Activated T-helper 1 cell treated with anti-CD3 and anti-CD28 coated beads, Interleukin-12 subunit alpha, Interleukin-12 subunit beta, Interleukin-2, Interleukin-4 antibody, amounts not matched to agents 30 ng/mL and 10 ng/mL and 1 ng/mL, durations not matched to agents 14 hours and 24 hours and 36 hours (primary cell): ENCODE data around the gene ZNF487. TPM values are rescaled to one million over a fixed set of nuclear protein-coding genes. Genes with fewer than 3 reads are reported as not detected.
"Not testable (repeated sequence)": the region's sequence is repeated elsewhere in the genome, so short reads cannot be mapped to it uniquely, and the experiment has no call there.

ENCODE experiments used
- DNase-seq: peaks from one replicate; pipeline ENCODE4 v3.0.0; 2021; ENCODE audit warnings: low spot score
- H3K27ac Mint-ChIP-seq: one replicate; pipeline ENCODE4 v1.8.0; 2021; ENCODE audit warnings: mild to moderate bottlenecking, mixed read lengths
- H3K27me3 Mint-ChIP-seq: one replicate; pipeline ENCODE4 v1.8.0; 2022; ENCODE audit warnings: mild to moderate bottlenecking, moderate library complexity, mixed read lengths; ENCODE audit not compliant: insufficient read depth
- H3K36me3 Mint-ChIP-seq: one replicate; pipeline ENCODE4 v1.8.0; 2021; ENCODE audit warnings: low read depth, mixed read lengths
- H3K4me1 Mint-ChIP-seq: one replicate; pipeline ENCODE4 v1.8.0; 2021; ENCODE audit warnings: low read depth, mixed read lengths
- H3K4me3 Mint-ChIP-seq: one replicate; pipeline ENCODE4 v1.8.0; 2021; ENCODE audit warnings: mild to moderate bottlenecking, moderate library complexity, mixed read lengths
- H3K9me3 Mint-ChIP-seq: one replicate; pipeline ENCODE4 v1.8.0; 2021; ENCODE audit warnings: mixed read lengths
- intact Hi-C: fragments of 100-400 bp; cut with micrococcal nuclease; formaldehyde crosslinking; loops from one replicate; pipeline ENCODE4 v1.15.1; 2024
- total RNA-seq: library from RNA; stranded (reverse); gene quantifications from 2 replicates; pipeline ENCODE4 v1.2.3, GENCODE V29; 2022

ZNF487 gene
- total RNA-seq, 1 donor from 2014 or later, result 1.8 TPM

- no peak overlapping the region for H3K27ac Mint-ChIP-seq
- no peak for DNase-seq
- intact Hi-C loops, result no loop called here
- H3K4me1 Mint-ChIP-seq, result peaks cover 33% of the 10 kb centered on the region
- no peaks in the 10 kb centered on the region for H3K9me3 Mint-ChIP-seq
- no peaks in the 10 kb centered on the region for H3K27me3 Mint-ChIP-seq
- no peaks in the 10 kb centered on the region for H3K36me3 Mint-ChIP-seq
- no peak overlapping the region for H3K4me3 Mint-ChIP-seq
Measured at GRCh38 chr10:43424416-43424815, 12.5 kb upstream of the ZNF487 start.

GRCh38 chr10:43426476-43426875 is 10.4 kb upstream of the ZNF487 start:
- H3K4me1 Mint-ChIP-seq, result peaks cover 16% of the 10 kb centered on the region
- H3K27ac Mint-ChIP-seq, H3K36me3 Mint-ChIP-seq, H3K9me3 Mint-ChIP-seq, H3K4me3 Mint-ChIP-seq, H3K27me3 Mint-ChIP-seq, intact Hi-C loops, DNase-seq: not testable (repeated sequence)

GRCh38 chr10:43427166-43427825 is 9.6 kb upstream of the ZNF487 start:
- peak overlapping the region; percentile 69 for H3K27ac Mint-ChIP-seq
- no peaks in the 10 kb centered on the region for H3K36me3 Mint-ChIP-seq
- intact Hi-C loops, result no loop called here
- peak overlapping the region; percentile 45 for H3K4me3 Mint-ChIP-seq
- DNase-seq, result no peak
- peaks cover 9% of the 10 kb centered on the region for H3K4me1 Mint-ChIP-seq
- no peaks in the 10 kb centered on the region for H3K27me3 Mint-ChIP-seq
- no peaks in the 10 kb centered on the region for H3K9me3 Mint-ChIP-seq

GRCh38 chr10:43430926-43431663 is 5.8 kb upstream of the ZNF487 start:
- peaks cover 3% of the 10 kb centered on the region for H3K36me3 Mint-ChIP-seq
- H3K27me3 Mint-ChIP-seq, result no peaks in the 10 kb centered on the region
- H3K9me3 Mint-ChIP-seq, result no peaks in the 10 kb centered on the region
- no peak overlapping the region for H3K4me3 Mint-ChIP-seq
- intact Hi-C loops, result no loop called here
- DNase-seq, result no peak
- H3K4me1 Mint-ChIP-seq, result no peaks in the 10 kb centered on the region
- peak overlapping the region; percentile 6 for H3K27ac Mint-ChIP-seq

GRCh38 chr10:43437141-43437870 is 395 bp downstream of the ZNF487 start:
- intact Hi-C loops, result loop anchor here (2.0 kb wide), 1 partner anchor 655 kb away; the partner anchor contains the start of gene BMS1
- peaks cover 11% of the 10 kb centered on the region for H3K4me1 Mint-ChIP-seq
- H3K27ac Mint-ChIP-seq, result peak overlapping the region; percentile 84
- peak overlapping the region; percentile 88 for H3K4me3 Mint-ChIP-seq
- no peaks in the 10 kb centered on the region for H3K27me3 Mint-ChIP-seq
- no peak for DNase-seq
- H3K9me3 Mint-ChIP-seq, result no peaks in the 10 kb centered on the region
- peaks cover 8% of the 10 kb centered on the region for H3K36me3 Mint-ChIP-seq

GRCh38 chr10:43440463-43441134 is 3.7 kb downstream of the ZNF487 start:
- H3K4me3 Mint-ChIP-seq, result no peak overlapping the region
- peaks cover 13% of the 10 kb centered on the region for H3K36me3 Mint-ChIP-seq
- intact Hi-C loops, result no loop called here
- DNase-seq, result no peak
- H3K27me3 Mint-ChIP-seq, result no peaks in the 10 kb centered on the region
- no peaks in the 10 kb centered on the region for H3K9me3 Mint-ChIP-seq
- H3K4me1 Mint-ChIP-seq, result peaks cover 27% of the 10 kb centered on the region
- no peak overlapping the region for H3K27ac Mint-ChIP-seq

GRCh38 chr10:43444323-43444722 is 7.4 kb downstream of the ZNF487 start:
- no peaks in the 10 kb centered on the region for H3K27me3 Mint-ChIP-seq
- H3K4me3 Mint-ChIP-seq, result peak overlapping the region; percentile 11
- H3K4me1 Mint-ChIP-seq, result peaks cover 15% of the 10 kb centered on the region
- peak overlapping the region; percentile 52 for H3K27ac Mint-ChIP-seq
- no peak for DNase-seq
- peaks cover 11% of the 10 kb centered on the region for H3K36me3 Mint-ChIP-seq
- peaks cover 5% of the 10 kb centered on the region for H3K9me3 Mint-ChIP-seq
- intact Hi-C loops, result no loop called here

GRCh38 chr10:43444897-43445466 is 8.1 kb downstream of the ZNF487 start:
- Mint-ChIP-seq H3K4me1 (peaks cover 15% of the 10 kb centered on the region), H3K27ac (peak overlapping the region; percentile 52), H3K36me3 (peaks cover 11% of the 10 kb centered on the region), H3K4me3 (no peak overlapping the region), H3K27me3 (no peaks in the 10 kb centered on the region), H3K9me3 (peaks cover 5% of the 10 kb centered on the region)
- intact Hi-C loops, result no loop called here
- DNase-seq, result no peak

- not testable (repeated sequence) for DNase-seq
Measured at GRCh38 chr10:43446219-43447017, 9.5 kb downstream of the ZNF487 start.

GRCh38 chr10:43448742-43449141 is 11.8 kb downstream of the ZNF487 start:
- Mint-ChIP-seq H3K4me1 (peaks cover 38% of the 10 kb centered on the region), H3K27ac (no peak overlapping the region), H3K4me3 (no peak overlapping the region), H3K27me3 (no peaks in the 10 kb centered on the region), H3K9me3 (peaks cover 5% of the 10 kb centered on the region), H3K36me3 (peaks cover 11% of the 10 kb centered on the region)
- DNase-seq, result no peak
- intact Hi-C loops, result no loop called here

More at GRCh38 chr10:43446219-43447017, 9.5 kb downstream of the ZNF487 start:
- H3K9me3 Mint-ChIP-seq, H3K4me3 Mint-ChIP-seq, H3K27me3 Mint-ChIP-seq, intact Hi-C loops, H3K27ac Mint-ChIP-seq: not testable (repeated sequence)
- H3K4me1 Mint-ChIP-seq, result peaks cover 15% of the 10 kb centered on the region
- H3K36me3 Mint-ChIP-seq, result peaks cover 11% of the 10 kb centered on the region

GRCh38 chr10:43452356-43452914 is 15.5 kb downstream of the ZNF487 start:
- intact Hi-C loops, result no loop called here
- DNase-seq, result no peak
- H3K9me3 Mint-ChIP-seq, result peaks cover 4% of the 10 kb centered on the region
- peak overlapping the region; percentile 88 for H3K27ac Mint-ChIP-seq
- peaks cover 39% of the 10 kb centered on the region for H3K4me1 Mint-ChIP-seq
- peaks cover 8% of the 10 kb centered on the region for H3K36me3 Mint-ChIP-seq
- H3K27me3 Mint-ChIP-seq, result no peaks in the 10 kb centered on the region
- peak overlapping the region; percentile 75 for H3K4me3 Mint-ChIP-seq
